HepG2 (cell line): ENCODE results near the gene RPL37A. TPM values are rescaled to one million over a fixed set of nuclear protein-coding genes. Genes with fewer than 3 reads are reported as not detected.

Experiments
- AGO2 ChIP-seq: fragments of 200-400 bp; formaldehyde crosslinking; optimal IDR thresholded peaks from 2 replicates; pipeline ENCODE3; 2017; ENCODE audit warnings: mild to moderate bottlenecking, low read depth, low read length, moderate library complexity
- CBX1 ChIP-seq: IDR thresholded peaks from one replicate; pipeline ENCODE4 v1.6.1; 2016; ENCODE audit warnings: antibody characterized with exemption, low read depth
- CHCHD3 ChIP-seq: sonication (generic); formaldehyde crosslinking; IDR thresholded peaks from 2 replicates; pipeline ENCODE4 v1.8.0; 2022; ENCODE audit warnings: mild to moderate bottlenecking, missing genetic modification reagents, moderate library complexity
- IRF9 ChIP-seq: sonication (generic); formaldehyde crosslinking; IDR thresholded peaks from 2 replicates; pipeline ENCODE4 v1.8.0; 2022; ENCODE audit warnings: missing genetic modification reagents, mild to moderate bottlenecking, borderline replicate concordance
- KDM2A ChIP-seq: sonication (generic); formaldehyde crosslinking; IDR thresholded peaks from 2 replicates; pipeline ENCODE4 v1.4.0; 2020; ENCODE audit warnings: low read depth, missing genetic modification reagents, borderline replicate concordance
- POLR2A ChIP-seq, 2 experiments: IDR thresholded peaks; 2 replicates each; pipeline ENCODE4 v1.6.1; 2011; ENCODE audit warnings: low read depth in 2 of 2, low read length in 2 of 2, mild to moderate bottlenecking in 1 of 2, moderate library complexity in 1 of 2; ENCODE audit not compliant: insufficient read depth in 1 of 2
- RAD21 ChIP-seq: fragments of 450-650 bp; formaldehyde crosslinking; IDR thresholded peaks from 2 replicates; pipeline ENCODE4 v1.5.0; 2020; ENCODE audit warnings: mild to moderate bottlenecking
- RORA ChIP-seq: sonication (generic); formaldehyde crosslinking; IDR thresholded peaks from 2 replicates; pipeline ENCODE4 v1.5.0; 2020; ENCODE audit warnings: mild to moderate bottlenecking, missing genetic modification reagents, moderate library complexity
- SALL2 ChIP-seq: sonication (generic); formaldehyde crosslinking; IDR thresholded peaks from 2 replicates; pipeline ENCODE4 v1.8.1; 2023; ENCODE audit warnings: mild to moderate bottlenecking, missing genetic modification reagents, inconsistent platforms
- SYNCRIP ChIP-seq: fragments of 200-400 bp; formaldehyde crosslinking; IDR thresholded peaks from 2 replicates; pipeline ENCODE4 v1.6.1; 2018; ENCODE audit warnings: mild to moderate bottlenecking, low read depth, low read length; ENCODE audit not compliant: insufficient read depth
- ZNF263 ChIP-seq: sonication (generic); formaldehyde crosslinking; IDR thresholded peaks from 2 replicates; pipeline ENCODE4 v1.4.0; 2020; ENCODE audit warnings: missing genetic modification reagents
- ZNF343 ChIP-seq: sonication (generic); formaldehyde crosslinking; IDR thresholded peaks from 2 replicates; pipeline ENCODE4 v1.4.0; 2020; ENCODE audit warnings: mild to moderate bottlenecking, missing genetic modification reagents
- ZNF550 ChIP-seq: sonication (generic); formaldehyde crosslinking; IDR thresholded peaks from 2 replicates; pipeline ENCODE4 v1.4.0; 2020; ENCODE audit warnings: mild to moderate bottlenecking, missing genetic modification reagents, borderline replicate concordance
- ZNF605 ChIP-seq: sonication (generic); formaldehyde crosslinking; IDR thresholded peaks from 2 replicates; pipeline ENCODE4 v1.8.0; 2022; ENCODE audit warnings: mild to moderate bottlenecking, missing genetic modification reagents
- ZNF644 ChIP-seq: IDR thresholded peaks from 2 replicates; pipeline ENCODE4 v1.6.1; 2016; ENCODE audit warnings: low read depth
- ZNF709 ChIP-seq: sonication (generic); formaldehyde crosslinking; IDR thresholded peaks from 2 replicates; pipeline ENCODE4 v1.5.0; 2020; ENCODE audit warnings: mild to moderate bottlenecking, missing genetic modification reagents
- polyA plus RNA-seq, 8 experiments: library from polyadenylated mRNA; depleted of rRNA in 3 of 8; stranded (reverse) in 7 of 8; unstranded in 1 of 8; fragments of >200 nt; fragmentation: Illumina TruSeq in 4 of 8; extraction: Trizol in 4 of 8; gene quantifications; 2 replicates each; pipeline versions ENCODE4 v1.2.1 to v1.2.3, GENCODE V29; 2011 to 2016; ENCODE audit warnings: low read depth in 4 of 8, missing spikeins in 1 of 8, mixed read lengths in 1 of 8; ENCODE audit not compliant: insufficient read depth in 1 of 8
- total RNA-seq, 5 experiments: library from RNA; depleted of rRNA; stranded (reverse); fragments of >200 nt; fragmentation: Illumina TruSeq; extraction: Trizol; gene quantifications; 2 replicates each; pipeline ENCODE4 v1.2.3, GENCODE V29; 2016; ENCODE audit warnings: low read depth in 1 of 5
- TF ChIP-seq, protein P1 (sequence below): sonication (generic); formaldehyde crosslinking; IDR thresholded peaks from 2 replicates; pipeline ENCODE4 v1.8.0; 2022; ENCODE audit warnings: missing genetic modification reagents, mild to moderate bottlenecking, moderate library complexity, borderline replicate concordance

RPL37A gene
- total and polyA plus RNA-seq, 2 of the 13 experiments (the other 11 are each of a cell fraction or from before 2014, with no cell fraction given), result 6,902 to 7,910 TPM

DNA sequence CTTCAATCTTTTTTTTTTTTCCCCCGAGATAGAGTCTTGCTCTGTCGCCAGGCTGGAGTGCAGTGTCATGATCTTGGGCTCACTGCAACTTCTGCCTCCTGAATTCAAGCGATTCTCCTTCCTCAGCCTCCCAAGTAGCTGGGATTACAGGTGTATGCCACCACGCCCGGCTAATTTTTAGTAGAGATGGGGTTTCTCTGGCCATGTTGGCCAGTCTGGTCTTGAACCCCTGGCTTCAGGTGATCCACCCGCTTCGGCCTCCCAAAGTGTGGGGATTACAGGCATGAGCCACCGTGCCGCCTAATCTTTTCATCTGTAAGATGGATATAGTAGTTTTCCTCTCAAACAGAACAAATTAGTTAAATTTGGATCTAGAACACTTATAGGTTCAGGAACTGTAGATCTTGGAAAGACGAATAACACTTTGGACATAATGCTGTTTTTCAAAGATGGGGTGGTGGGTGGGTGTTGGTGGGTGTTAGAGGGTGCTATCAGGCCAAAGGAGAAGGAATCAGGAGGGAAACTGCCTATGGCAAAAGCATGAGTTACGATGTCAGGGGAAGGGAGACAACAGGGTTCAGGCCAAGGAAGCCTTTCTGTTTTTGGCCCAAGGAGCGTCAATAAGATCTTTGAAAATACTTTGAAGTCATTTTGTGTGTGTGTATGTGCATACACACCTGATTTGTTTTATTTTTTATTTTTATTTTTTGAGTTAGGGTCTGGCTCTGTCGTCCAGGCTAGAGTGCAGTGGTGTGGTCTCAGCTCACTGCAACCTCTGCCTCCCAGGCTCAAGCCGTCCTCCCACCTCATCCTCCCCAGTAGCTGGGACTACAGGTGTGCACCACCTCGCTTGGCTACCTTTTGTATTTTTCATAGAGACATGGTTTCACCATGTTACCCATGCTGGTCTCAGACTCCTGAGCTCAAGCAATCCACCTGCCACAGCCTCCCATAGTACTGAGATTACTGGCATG lies 6.8 kb downstream of the RPL37A start (continued):
- TF ChIP-seq ZNF550 (CRISPR knock-in tag), result no peak
- TF ChIP-seq IRF9 (CRISPR knock-in tag), result no peak
- TF ChIP-seq CHCHD3 (CRISPR knock-in tag), result no peak
- TF ChIP-seq, protein P1, sequence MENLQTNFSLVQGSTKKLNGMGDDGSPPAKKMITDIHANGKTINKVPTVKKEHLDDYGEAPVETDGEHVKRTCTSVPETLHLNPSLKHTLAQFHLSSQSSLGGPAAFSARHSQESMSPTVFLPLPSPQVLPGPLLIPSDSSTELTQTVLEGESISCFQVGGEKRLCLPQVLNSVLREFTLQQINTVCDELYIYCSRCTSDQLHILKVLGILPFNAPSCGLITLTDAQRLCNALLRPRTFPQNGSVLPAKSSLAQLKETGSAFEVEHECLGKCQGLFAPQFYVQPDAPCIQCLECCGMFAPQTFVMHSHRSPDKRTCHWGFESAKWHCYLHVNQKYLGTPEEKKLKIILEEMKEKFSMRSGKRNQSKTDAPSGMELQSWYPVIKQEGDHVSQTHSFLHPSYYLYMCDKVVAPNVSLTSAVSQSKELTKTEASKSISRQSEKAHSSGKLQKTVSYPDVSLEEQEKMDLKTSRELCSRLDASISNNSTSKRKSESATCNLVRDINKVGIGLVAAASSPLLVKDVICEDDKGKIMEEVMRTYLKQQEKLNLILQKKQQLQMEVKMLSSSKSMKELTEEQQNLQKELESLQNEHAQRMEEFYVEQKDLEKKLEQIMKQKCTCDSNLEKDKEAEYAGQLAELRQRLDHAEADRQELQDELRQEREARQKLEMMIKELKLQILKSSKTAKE (CRISPR knock-in tag), result no peak
- TF ChIP-seq RORA, result no peak
- peak; percentile 55; the same call in 1 of the 2 replicates for TF ChIP-seq ZNF263 (CRISPR knock-in tag)
- 0 out of 2 replicates have a peak, but pooled peaks have one; percentile 7 for TF ChIP-seq ZNF343
- 0 out of 2 replicates have a peak, but pooled peaks have one; percentile 11 for TF ChIP-seq KDM2A
- peak; percentile 67 to 83; a peak in 3 of 4 replicates for TF ChIP-seq POLR2A (IDR thresholded peaks at IDR 0.05; ENCODE audit: insufficient read depth in 1 of 2, low read depth in 2 of 2, low read length in 2 of 2)
- no peak for TF ChIP-seq ZNF605
- no peak for TF ChIP-seq SYNCRIP
- no peak for TF ChIP-seq CBX1
- TF ChIP-seq RAD21 (CRISPR knock-in tag), result 0 out of 2 replicates have a peak, but pooled peaks have one; percentile 7
- peak; percentile 41 for TF ChIP-seq AGO2
- TF ChIP-seq SALL2 (CRISPR knock-in tag), result no peak
- no peak for TF ChIP-seq ZNF644 (CRISPR knock-in tag)
- 0 out of 2 replicates have a peak, but pooled peaks have one; percentile 9 for TF ChIP-seq ZNF709 (CRISPR knock-in tag)
